Measurements from ENCODE around the gene EPB41L4A.

The EPB41L4A gene

GRCh38 chr5:112306956-112307355 lies 112.1 kb downstream of the EPB41L4A start:
- DNase-seq = peak; percentile 12

- DNase-seq = no peak
Measured at GRCh38 chr5:112304743-112305142, 114.3 kb downstream of the EPB41L4A start.

- DNase-seq = no peak
Measured at GRCh38 chr5:112303685-112304084, 115.4 kb downstream of the EPB41L4A start.

DNA sequence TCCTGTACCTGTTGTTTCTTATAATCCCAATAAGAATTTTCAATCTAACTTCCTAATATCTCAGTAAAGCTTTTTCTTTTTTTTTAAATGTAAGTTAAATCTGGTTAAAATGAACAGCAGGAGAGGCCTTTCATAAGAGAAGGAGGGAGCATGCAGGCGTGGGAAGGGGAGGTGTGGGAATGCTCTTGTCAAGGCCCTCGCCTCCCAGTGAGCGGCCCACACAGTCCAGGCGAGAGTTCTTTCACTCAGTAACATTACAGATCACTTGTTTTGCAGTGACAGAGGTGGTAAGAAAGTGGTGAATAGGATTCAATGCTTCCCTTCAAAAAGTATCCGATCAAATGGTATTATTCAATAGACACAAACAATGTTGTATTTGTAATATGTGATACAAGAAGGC lies 125.0 kb downstream of the EPB41L4A start:
- no peak for DNase-seq

DNA sequence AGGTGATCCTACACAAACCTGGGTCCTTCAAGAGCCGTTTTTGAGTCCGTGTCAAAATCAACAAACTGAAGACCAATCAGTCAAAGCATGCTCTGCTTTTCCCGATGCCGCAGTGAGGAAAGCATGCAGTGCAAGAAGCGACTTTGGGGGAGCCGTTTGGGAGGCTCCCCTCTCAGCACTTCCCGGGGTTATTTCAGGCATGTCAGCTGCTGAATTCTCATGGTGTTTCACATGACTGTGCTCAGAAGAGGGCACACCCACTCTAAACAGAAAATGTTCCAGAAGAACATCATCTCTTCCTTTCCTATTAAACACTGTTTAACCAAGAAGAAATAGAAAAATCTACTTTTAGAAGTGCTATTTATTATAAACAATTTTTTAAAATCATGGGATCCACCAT lies 125.5 kb downstream of the EPB41L4A start:
- DNase-seq = no peak

GRCh38 chr5:112290691-112291090 lies 128.4 kb downstream of the EPB41L4A start:
- DNase-seq = no peak

GRCh38 chr5:112289465-112289864 lies 129.6 kb downstream of the EPB41L4A start:
- no peak for DNase-seq

- no peak for DNase-seq
Measured at GRCh38 chr5:112283943-112284929, 134.8 kb downstream of the EPB41L4A start.

DNA sequence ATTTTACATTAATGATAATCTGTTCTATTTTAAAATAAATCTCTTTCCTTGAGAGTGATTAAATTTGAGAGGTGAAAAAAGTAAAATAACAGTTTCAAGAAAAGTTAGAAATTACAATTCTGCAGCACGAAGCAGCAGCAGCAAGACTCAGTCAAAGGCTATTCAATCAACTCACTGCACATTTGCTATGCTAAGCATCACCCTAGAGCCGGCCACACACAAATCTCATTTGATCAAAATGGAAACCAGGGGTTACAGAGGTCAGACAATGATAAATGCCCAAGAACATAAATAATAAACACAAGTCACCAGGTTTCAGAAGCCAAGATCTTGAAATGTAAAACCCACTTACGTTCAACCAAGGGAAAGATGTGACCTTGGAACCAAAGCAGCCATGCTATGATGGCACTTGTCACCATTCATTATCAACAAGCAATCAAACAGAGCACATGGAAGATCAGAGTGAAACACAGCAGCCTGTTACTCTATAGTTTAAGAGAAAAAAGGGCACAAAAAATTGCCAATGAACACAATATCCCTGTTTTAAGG lies 136.0 kb downstream of the EPB41L4A start:
- DNase-seq = no peak

DNA sequence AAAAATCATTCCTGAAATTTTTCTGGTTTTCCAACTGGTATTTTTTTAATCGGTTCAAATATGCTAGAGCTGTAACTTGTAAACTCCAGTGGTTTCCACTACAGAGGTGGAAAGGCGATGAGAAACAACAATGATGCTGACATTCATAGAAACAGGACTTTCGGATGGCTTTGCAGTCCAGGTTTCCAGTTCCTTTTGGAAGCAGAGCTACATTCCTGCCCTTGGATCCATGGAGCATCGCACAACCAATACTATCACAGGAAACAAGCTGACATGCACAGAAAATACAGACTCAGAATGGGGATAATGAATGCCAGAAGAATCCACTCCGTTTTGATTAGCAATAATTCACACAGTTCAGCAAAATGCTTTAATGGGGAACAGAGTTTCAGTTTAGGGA lies 140.0 kb downstream of the EPB41L4A start:
- no peak for DNase-seq

DNA sequence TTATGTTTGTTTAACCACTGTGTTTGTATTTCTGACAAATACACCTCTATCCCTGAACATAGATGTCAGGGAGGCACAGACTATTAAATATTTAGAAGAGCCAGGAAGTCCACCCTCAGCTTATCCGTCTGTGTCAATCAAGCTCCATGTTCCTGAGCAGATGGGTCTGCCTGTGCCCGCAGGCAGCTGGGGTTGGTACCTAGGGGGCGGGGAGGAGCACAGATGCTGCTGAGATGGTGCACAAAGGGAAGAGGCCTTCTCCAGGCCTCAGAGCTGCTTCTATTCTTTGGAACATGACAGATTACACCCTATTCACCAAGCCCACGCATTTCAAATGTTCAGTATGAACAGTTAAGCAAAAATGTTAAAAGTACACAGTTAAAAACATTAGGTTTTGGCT lies 142.1 kb downstream of the EPB41L4A start:
- no peak for DNase-seq

GRCh38 chr5:112275671-112276070 lies 143.4 kb downstream of the EPB41L4A start:
- DNase-seq = no peak

DNA sequence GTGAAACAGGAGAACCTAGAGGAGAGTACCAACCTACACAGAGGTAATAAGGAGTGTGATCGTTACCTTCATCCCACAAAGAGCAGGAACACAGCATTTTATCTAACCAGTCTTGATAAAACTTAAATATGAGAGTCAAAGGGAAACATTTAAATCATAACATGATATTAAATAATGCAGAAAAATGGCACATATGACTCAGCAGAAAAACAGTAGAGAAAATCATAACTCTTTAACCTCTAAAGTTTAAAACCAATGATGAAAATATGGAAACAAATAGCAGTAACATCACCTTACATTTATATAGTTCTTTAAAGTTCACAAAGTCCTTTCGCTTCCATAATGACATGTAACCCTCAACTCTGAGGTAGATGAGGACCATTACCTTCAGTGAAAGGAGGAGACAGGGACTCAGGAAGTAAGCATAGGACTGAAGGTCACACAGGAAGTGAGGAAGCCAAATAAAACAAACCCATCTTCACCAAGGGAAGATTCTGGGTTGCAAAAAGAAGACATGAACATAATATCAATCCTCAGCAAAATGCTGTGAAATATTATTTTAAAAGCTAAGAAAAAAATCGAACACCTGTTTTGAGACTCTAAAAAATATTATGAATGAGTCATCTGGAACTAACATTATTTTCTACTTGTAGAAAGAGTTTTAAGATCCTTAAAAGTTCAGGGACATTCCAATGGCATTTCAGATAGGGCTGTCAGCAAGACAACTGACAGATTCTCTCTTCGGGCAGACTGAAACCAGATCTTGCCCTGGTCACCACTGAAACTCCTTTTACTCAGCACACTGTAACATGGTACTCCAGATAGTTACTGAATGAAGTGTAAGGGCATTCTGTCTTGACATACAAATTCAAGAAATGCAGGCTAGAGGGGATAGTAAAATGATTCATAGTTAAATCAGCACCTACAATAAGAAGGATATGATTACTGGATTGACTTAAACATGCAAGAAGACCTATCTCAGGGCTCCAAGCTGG lies 148.5 kb downstream of the EPB41L4A start:
- DNase-seq = no peak

DNA sequence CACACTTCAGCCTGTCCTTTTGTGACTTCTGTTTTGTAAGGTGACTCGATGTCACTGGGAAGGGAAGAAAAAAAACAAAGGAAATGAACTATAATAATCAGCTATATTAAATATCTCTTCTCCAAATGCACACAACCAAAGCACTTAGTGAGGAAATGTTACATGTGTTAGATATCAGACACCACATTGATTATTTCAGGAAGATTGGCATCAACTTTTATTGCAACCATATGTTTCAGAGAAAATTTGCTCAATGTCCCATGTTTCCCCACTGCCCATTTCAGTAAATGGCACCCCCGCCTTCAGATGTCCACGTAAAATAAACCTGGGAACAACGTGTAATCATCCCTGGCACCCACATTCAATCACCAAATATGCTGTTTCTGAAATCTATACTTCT lies 151.8 kb downstream of the EPB41L4A start:
- DNase-seq = no peak

GRCh38 chr5:112264666-112265065 lies 154.4 kb downstream of the EPB41L4A start:
- no peak for DNase-seq

DNA sequence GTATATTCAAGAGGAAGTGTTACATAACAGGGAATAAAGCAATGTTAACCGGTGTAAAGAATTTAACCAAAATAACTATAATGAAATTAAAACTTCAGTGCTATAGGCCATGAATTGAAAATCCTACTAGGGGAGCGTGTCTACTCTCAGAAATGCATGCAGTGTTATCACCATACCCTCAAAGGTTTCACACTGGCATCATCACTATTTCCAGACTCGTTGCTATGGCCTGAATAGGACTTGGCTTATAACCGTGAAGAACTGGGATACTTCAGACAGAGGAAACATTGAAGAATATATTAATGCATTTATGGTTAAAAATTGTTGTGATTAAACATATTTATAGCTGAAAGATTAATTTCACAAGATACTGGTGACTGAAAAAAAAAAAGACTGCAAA lies 154.9 kb downstream of the EPB41L4A start:
- no peak for DNase-seq

DNA sequence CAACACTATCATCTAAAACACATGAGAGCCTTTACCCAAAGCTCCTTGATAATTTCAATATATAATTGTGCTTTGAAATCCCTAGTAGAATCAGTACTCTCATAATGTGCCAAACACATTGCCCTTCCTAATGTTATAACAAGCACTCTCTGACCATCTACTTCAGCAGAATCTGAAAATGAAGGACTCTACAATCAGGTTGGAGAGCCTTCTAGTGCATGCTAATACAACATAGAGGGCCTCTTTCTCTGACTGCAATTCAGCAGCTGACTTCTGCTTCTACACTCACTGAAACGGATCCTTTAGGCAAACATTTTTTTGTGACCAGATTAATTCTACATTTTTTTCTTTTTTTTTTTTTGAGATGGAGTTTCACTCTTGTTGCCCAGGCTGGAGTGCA lies 155.6 kb downstream of the EPB41L4A start:
- DNase-seq = no peak

DNA sequence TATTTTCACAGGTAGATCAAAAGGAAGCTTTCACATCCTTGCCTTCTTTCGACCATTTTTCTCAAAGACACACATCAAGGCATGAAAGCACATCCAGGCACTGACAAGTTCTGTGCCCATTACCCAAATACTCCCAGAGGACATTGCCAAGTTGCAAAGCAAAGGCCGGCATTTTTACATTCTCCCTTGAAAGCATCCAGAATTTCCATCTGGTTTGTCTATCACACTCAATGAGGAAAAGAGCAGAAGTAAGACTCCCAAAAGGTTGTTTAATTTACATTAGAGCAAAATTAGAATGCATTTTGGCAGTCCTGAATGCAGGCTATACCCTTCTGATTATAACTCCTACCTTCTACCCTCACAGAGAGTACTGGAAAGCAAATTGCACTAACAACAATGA lies 160.5 kb downstream of the EPB41L4A start:
- no peak for DNase-seq

- DNase-seq = no peak
Measured at GRCh38 chr5:112257976-112258375, 161.1 kb downstream of the EPB41L4A start.

DNA sequence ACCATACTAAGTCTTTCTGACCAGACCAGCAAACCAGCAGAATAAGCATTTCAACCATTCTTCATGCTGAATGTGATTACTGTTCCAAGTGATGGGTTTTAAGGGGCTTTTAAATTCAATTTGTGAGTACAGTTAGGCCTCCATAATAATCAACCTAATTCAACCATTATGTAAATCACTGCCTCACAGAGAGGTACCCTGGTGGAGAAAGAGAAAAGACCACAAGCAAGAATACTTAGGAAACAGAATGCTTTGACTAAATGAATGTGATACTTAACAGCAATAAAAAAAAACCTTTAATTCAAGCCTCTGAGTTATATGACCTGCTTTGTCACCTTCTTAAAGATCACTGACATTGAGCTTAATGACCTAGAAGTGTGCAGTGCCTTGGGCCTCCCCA lies 162.1 kb downstream of the EPB41L4A start:
- DNase-seq = no peak

GRCh38 chr5:112254303-112254702 lies 164.8 kb downstream of the EPB41L4A start:
- DNase-seq = no peak

DNA sequence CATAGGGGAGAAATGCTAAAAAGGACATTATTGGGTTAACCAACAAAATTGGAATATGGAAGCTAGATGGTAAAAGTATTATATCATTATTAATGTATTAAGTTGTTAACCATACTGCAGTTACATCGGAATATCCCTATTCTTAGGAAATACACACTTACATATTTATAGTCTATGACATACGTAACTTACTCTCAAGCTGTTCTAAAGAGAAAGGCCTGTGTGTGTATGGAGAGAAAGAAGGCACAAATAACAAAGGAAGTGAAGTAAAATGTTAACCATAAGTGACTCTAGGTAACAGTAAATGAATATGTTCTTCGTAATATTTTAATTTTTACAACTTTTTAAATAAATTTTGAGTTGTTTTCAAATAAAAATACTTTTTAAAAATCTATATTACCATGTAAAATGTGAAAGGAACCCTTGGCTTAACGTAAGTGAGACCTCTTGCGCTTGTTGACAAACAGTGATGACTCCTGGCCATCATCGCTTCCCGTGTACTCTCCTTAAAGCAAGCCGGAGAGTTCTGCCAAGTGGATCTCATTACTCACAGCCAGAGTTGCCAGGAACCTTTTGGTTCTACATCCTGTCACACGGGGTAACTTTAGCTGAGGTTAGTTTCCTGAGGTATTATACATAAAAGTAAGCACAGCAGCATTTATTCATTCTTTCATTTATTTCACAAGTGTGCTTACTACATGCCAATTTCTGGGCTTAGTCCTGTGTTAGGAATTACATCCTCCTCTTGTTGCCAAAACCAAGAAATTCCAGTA lies 165.4 kb downstream of the EPB41L4A start:
- DNase-seq = no peak

All from hematopoietic multipotent progenitor cell treated with erythropoietin and hydrocortisone succinate and interleukin-3 and kit ligand, for 4 days (in vitro differentiated cells).